GM12801 (cell line): ENCODE results near the gene SULT1B1.

ENCODE experiments used
- TF ChIP-seq, protein P1 (sequence below): IDR thresholded peaks from one replicate; pipeline ENCODE4 v1.5.1; 2011; ENCODE audit warnings: control low read depth; ENCODE audit not compliant: insufficient read length; ENCODE audit errors: extremely low read depth

SULT1B1 gene

DNA sequence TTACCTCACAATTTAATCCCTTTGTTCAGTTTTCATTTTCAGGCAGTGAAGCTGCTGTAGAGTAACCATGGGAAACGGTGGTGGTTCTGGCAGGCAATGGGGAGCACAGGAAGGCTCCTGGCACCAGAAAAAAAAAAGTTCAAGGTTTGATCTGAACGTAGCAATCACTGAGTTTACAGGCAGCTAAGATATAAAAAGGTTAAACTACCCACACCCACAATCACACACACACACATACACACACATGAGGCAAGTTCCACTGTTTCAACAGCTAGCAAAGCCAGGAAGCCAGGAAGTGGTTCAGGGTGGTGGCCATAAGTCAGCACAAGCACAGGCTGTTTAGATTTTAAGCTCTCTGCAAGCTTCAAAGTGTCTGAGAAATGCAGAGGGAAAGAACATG is at the start of gene SULT1B1:
SULT1B1 (minus strand) TSS at position 166 of the 400 bp plus-strand sequence. CDS start 5,403 bp downstream, outside the sequence.
- TF ChIP-seq, protein P1, sequence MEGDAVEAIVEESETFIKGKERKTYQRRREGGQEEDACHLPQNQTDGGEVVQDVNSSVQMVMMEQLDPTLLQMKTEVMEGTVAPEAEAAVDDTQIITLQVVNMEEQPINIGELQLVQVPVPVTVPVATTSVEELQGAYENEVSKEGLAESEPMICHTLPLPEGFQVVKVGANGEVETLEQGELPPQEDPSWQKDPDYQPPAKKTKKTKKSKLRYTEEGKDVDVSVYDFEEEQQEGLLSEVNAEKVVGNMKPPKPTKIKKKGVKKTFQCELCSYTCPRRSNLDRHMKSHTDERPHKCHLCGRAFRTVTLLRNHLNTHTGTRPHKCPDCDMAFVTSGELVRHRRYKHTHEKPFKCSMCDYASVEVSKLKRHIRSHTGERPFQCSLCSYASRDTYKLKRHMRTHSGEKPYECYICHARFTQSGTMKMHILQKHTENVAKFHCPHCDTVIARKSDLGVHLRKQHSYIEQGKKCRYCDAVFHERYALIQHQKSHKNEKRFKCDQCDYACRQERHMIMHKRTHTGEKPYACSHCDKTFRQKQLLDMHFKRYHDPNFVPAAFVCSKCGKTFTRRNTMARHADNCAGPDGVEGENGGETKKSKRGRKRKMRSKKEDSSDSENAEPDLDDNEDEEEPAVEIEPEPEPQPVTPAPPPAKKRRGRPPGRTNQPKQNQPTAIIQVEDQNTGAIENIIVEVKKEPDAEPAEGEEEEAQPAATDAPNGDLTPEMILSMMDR: no peak

DNA sequence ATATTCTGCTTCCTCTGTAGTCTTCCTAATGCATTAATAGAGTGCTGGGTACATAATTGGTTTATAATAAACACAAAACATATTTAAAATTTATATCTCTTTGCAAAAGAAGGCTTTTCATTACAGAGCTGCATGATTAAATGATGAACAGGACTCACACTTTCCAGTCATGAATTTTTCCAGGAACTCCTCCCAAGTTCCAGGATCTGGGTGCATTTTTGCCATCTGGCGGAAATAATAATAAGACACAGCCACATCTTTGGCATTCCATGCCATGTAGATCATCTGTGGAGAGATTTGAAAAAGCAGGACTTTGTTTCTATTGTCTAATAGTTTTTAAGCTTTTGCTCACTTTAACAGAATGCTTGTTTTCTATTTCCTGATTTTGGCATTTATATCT is 40.2 kb upstream of the SULT1B1 start:
- TF ChIP-seq, protein P1: no peak

DNA sequence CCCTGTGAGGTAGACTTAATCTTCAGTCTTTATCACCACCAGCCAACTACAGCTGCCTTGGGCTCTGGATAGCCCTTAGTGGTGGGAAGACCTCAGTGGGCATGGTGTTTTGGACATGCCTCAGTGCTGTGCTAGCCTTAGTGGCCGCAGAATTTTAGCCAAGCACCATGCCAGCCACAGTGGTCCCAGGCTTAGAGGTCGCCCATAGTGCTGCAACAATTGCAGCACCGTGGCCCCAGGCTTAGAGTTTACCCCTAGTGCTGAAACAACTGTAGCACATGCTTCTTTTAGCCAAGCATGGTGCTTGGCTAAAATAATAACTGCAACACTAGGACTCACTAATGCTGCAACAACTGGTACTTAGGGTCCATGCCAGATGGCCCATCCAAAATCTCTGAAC is 38.9 kb upstream of the SULT1B1 start:
- TF ChIP-seq, protein P1: no peak

DNA sequence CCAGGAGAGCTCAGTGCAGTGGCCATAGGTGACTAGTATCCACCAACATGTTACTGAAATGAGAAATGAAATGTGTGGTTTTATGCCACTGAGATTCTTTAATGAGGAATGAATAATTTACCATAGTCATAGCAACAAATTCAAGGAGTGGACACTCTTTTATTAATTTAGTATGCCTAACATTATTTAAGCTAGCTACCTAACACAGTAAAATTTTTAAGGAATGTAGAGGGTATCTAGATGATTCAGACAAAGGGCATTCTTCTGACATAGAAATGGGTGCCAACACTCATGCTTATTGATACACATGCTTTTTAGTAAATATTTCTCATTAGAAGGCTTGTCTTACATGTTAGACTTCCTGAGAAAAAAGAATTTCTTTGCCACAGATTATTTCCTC is 33.3 kb upstream of the SULT1B1 start:
- TF ChIP-seq, protein P1: no peak

DNA sequence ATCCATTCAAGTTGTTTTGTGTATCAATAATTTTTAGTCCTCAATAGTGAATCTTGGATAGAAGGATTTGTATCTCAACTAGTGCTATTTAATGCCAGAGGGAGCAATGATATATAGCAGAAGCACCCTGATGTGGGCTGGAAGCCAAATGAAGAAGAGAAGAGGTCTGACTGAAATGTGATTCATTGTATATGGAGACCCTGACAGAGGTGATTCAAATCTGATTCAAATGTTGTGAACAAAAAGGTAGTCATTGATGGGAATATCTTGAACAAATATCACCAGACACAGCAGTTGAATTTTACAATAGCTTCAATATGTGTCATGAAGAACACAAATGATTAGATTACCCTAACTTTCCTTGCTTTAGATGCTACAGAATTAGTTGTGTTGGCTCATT is 27.5 kb upstream of the SULT1B1 start:
- TF ChIP-seq, protein P1: no peak

DNA sequence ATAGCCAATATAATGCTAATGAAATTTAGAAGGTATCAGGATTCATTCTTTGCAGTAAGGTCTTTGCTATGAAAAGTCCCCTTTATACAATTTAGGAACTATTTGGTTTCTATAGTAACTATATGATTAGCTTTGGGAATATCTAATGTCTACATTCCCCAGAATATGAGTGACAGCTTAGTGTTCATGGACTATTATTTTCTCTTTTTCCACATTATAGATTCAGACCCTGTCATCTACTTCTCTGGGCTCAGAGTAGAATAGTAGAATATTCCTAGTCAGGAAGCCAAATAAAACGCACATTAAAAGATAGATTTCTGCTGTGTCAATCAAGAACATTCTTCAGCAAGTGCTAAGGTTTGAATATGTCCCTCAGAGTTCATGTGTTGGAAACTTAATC is 26.1 kb upstream of the SULT1B1 start:
- TF ChIP-seq, protein P1: no peak

DNA sequence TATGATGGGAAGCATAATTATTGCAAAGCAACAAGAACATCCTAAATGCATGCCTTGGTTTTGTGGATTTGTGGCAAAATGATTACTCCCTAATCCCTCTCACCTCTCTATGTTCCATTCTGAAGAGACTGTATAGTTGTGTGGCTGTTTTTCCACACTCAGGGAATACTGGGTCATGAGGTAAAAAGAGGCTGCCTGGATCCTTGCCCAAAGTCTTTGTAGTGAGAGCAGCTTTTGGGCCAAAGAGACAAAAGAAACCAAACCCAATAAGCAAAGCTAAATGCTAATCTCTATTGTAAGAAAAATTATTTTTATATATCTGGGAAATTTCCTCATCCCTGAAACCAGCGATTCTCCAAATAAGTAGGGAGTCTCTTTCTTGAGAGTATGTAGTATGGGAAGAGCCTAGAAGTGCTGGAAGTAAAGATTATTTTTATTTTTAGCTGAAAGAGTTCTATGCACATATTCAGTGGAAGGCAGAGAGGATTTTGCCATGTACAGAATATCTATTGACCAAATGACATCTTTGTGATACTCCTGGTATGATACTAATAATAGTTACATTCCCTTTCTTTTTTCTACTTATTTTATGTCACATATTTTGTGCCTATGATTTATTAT is 24.9 kb upstream of the SULT1B1 start:
- TF ChIP-seq, protein P1: no peak
